H1 (cell line): ENCODE measurements around the gene NDC80. TPM values are rescaled to one million over a fixed set of nuclear protein-coding genes. Genes with fewer than 3 reads are reported as not detected.

Experiments used
- EP300 ChIP-seq, 2 experiments: IDR thresholded peaks; 1 replicate in 1 of 2; 2 replicates in 1 of 2; pipeline ENCODE4 v1.6.1; 2011 to 2012; ENCODE audit warnings: low read depth in 2 of 2, low read length in 2 of 2, mild to moderate bottlenecking in 2 of 2, borderline replicate concordance in 1 of 2, inconsistent platforms in 1 of 2, moderate library complexity in 1 of 2
- GABPA ChIP-seq: IDR thresholded peaks from 2 replicates; pipeline ENCODE4 v1.6.1; 2011; ENCODE audit warnings: mild to moderate bottlenecking, low read length, moderate library complexity, borderline replicate concordance; ENCODE audit not compliant: insufficient read depth
- RBBP5 ChIP-seq: IDR thresholded peaks from 2 replicates; pipeline ENCODE4 v1.7.1; 2012; ENCODE audit warnings: low read depth, mild to moderate bottlenecking, inconsistent platforms, low read length, moderate library complexity, borderline replicate concordance
- polyA plus RNA-seq, 7 experiments: library from polyadenylated mRNA; depleted of rRNA in 3 of 7; stranded (reverse) in 5 of 7; unstranded in 2 of 7; fragments of >200 nt in 5 of 7; fragments of 200-250 nt in 2 of 7; gene quantifications; 1 replicate in 5 of 7; 2 replicates in 1 of 7; 4 replicates in 1 of 7; pipeline versions ENCODE4 v1.2.1 to v1.2.3, GENCODE V29; 2011 to 2013; ENCODE audit warnings: missing spikeins in 2 of 7, mixed read lengths in 2 of 7
- total RNA-seq: library from RNA; stranded (reverse); fragmentation: NEBNext Ultra II Directional; extraction: Animal tissue kit (Norgen Biotek cat#: 25700); gene quantifications from 2 replicates; pipeline ENCODE4 v1.2.1, GENCODE V29; 2021

The NDC80 gene
- total and polyA plus RNA-seq, 2 of the 8 experiments (the other 6 are each of a cell fraction or from before 2014, with no cell fraction given), result 11.0 to 45.0 TPM

- TF ChIP-seq EP300 (IDR thresholded peaks at IDR 0.05; ENCODE audit: borderline replicate concordance in 1 of 2, low read depth in 2 of 2, low read length in 2 of 2) (no peak), GABPA (no peak), RBBP5 (no peak)
Measured at GRCh38 chr18:2532797-2533196, 38.6 kb upstream of the NDC80 start (continued).
